Calu3 (cell line): Measurements from ENCODE around the gene CHN1. TPM values are rescaled to one million over a fixed set of nuclear protein-coding genes. Genes with fewer than 3 reads are reported as not detected.

Experiments
- BruUV-seq: library from RNA; stranded (reverse); fragments of 400-500 nt; replicated peaks from 2 replicates; lab custom pipeline; 2021; lab: Mats Ljungman, UMichigan
- CTCF ChIA-PET: fragments of 300-600 bp; sonication (Branson Sonifier 250); formaldehyde crosslinking; loops from one replicate; lab custom pipeline; 2022; ENCODE audit warnings: antibody characterized with exemption; lab: Charles Lee
- DNase-seq: peaks from one replicate; pipeline ENCODE4 v3.0.0; 2022
- H3K27ac Mint-ChIP-seq: one replicate; pipeline ENCODE4 v1.8.0; 2022; ENCODE audit warnings: mixed read lengths; ENCODE audit not compliant: unreplicated experiment
- H3K27me3 Mint-ChIP-seq: one replicate; pipeline ENCODE4 v1.8.0; 2022; ENCODE audit warnings: mixed read lengths; ENCODE audit not compliant: unreplicated experiment
- H3K36me3 Mint-ChIP-seq: one replicate; pipeline ENCODE4 v1.8.0; 2022; ENCODE audit warnings: mild to moderate bottlenecking, moderate library complexity, mixed read lengths; ENCODE audit not compliant: insufficient read depth, unreplicated experiment
- H3K4me1 Mint-ChIP-seq: one replicate; pipeline ENCODE4 v1.8.0; 2022; ENCODE audit warnings: mild to moderate bottlenecking, low read depth, mixed read lengths; ENCODE audit not compliant: unreplicated experiment
- H3K4me3 Mint-ChIP-seq: one replicate; pipeline ENCODE4 v1.8.0; 2022; ENCODE audit warnings: mild to moderate bottlenecking, low read depth, moderate library complexity, mixed read lengths; ENCODE audit not compliant: unreplicated experiment
- H3K9me3 Mint-ChIP-seq: one replicate; pipeline ENCODE4 v1.8.0; 2022; ENCODE audit warnings: low read depth, mixed read lengths; ENCODE audit not compliant: unreplicated experiment
- intact Hi-C: fragments of 100-400 bp; cut with micrococcal nuclease; formaldehyde crosslinking; loops from one replicate; pipeline ENCODE4 v1.10.0; 2022; ENCODE audit not compliant: unreplicated experiment
- total RNA-seq: library from RNA; stranded (reverse); gene quantifications from 2 replicates; pipeline ENCODE4 v1.2.3, GENCODE V29; 2022
- TF ChIP-seq, protein P1 (sequence below): fragments of 200-600 bp; IDR thresholded peaks from one replicate; pipeline ENCODE4 v1.8.0; 2022; ENCODE audit warnings: antibody characterized with exemption; ENCODE audit not compliant: unreplicated experiment

The CHN1 gene
- total RNA-seq, 1 experiment from 2014 or later, result 2.4 TPM

DNA sequence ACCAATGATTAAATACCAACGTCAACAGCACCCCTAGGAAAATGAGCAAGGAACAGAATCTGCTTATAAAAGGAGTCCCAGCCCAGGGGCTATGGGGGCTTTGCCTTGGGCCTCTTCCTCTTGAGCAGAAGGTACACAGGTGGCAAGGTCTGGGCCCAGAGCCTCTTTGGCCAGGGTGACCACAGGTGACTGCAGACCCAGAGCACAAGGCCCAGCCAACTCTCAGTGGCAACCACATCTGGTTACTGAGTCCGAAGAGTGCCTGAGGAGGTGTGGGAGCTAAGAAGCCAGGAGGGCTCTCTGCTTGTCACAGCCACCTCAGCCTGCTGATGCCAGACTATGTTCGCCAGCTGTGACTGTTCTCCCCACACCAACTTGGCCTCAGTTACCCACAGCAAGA, 34.3 kb upstream of the CHN1 start:
- Mint-ChIP-seq H3K27me3 (no peaks in the 10 kb centered on the region), H3K36me3 (no peaks in the 10 kb centered on the region), H3K4me1 (no peaks in the 10 kb centered on the region), H3K27ac (no peak overlapping the region), H3K4me3 (no peak overlapping the region), H3K9me3 (no peaks in the 10 kb centered on the region)
- TF ChIP-seq, protein P1, sequence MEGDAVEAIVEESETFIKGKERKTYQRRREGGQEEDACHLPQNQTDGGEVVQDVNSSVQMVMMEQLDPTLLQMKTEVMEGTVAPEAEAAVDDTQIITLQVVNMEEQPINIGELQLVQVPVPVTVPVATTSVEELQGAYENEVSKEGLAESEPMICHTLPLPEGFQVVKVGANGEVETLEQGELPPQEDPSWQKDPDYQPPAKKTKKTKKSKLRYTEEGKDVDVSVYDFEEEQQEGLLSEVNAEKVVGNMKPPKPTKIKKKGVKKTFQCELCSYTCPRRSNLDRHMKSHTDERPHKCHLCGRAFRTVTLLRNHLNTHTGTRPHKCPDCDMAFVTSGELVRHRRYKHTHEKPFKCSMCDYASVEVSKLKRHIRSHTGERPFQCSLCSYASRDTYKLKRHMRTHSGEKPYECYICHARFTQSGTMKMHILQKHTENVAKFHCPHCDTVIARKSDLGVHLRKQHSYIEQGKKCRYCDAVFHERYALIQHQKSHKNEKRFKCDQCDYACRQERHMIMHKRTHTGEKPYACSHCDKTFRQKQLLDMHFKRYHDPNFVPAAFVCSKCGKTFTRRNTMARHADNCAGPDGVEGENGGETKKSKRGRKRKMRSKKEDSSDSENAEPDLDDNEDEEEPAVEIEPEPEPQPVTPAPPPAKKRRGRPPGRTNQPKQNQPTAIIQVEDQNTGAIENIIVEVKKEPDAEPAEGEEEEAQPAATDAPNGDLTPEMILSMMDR, result no peak
- CTCF ChIA-PET, result interaction anchor here (0.5 to 0.6 kb wide), 2 partner anchors 15 to 432 kb away, joined by 3 read pairs; no protein-coding TSS in a partner anchor
- DNase-seq, result no peak
- intact Hi-C loops, result no loop called here
- BruUV-seq, result no TSS peak

DNA sequence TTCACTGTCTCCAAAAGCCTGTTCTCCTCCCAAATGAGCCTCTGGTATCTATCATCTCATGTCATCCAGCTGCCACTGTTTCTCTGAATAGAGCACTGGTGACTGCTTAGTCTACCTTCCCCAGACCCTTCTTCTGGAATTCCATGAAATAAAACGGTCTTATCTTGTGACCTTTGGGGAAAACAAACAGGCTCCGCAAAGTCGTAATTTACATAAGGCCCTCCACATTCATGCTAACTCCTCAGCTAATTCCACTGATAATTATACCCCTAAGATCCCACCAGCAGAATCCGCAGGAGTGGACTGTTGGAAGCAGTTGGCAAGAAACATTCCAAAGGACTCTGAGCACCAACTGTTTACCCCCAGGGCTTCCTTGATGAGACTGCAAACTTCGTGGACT, 33.9 kb upstream of the CHN1 start:
- no peak overlapping the region for H3K27ac Mint-ChIP-seq
- H3K27me3 Mint-ChIP-seq, result no peaks in the 10 kb centered on the region
- H3K9me3 Mint-ChIP-seq, result no peaks in the 10 kb centered on the region
- intact Hi-C loops, result no loop called here
- CTCF ChIA-PET, result no interaction called here
- BruUV-seq, result no TSS peak
- H3K4me3 Mint-ChIP-seq, result no peak overlapping the region
- DNase-seq, result no peak
- TF ChIP-seq, protein P1, result no peak
- no peaks in the 10 kb centered on the region for H3K4me1 Mint-ChIP-seq
- H3K36me3 Mint-ChIP-seq, result no peaks in the 10 kb centered on the region

DNA sequence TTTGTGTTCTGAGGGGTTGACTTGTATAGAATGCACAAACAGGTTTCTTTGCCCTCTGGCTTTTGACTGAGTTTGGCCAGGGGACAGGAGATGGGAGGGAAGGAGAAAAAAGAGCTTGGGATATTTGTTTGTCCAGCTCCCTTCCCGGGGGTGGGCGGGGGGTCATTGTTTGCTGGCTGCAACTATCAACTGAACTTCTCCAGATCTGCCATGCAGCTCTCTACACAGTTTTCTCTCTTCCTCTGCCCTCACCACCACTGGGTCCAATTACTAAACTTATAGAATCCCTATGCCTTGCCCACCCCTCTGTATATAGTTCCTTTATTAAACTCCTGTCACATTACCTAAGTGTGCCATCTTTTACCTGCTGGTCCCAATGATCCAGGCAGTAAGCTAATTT, 32.8 kb upstream of the CHN1 start:
- intact Hi-C loops, result no loop called here
- BruUV-seq, result no TSS peak
- Mint-ChIP-seq H3K27me3 (no peaks in the 10 kb centered on the region), H3K9me3 (no peaks in the 10 kb centered on the region), H3K36me3 (no peaks in the 10 kb centered on the region), H3K4me3 (no peak overlapping the region), H3K27ac (no peak overlapping the region), H3K4me1 (no peaks in the 10 kb centered on the region)
- TF ChIP-seq, protein P1, result no peak
- CTCF ChIA-PET, result interaction anchor here (0.6 to 0.7 kb wide), 2 partner anchors 137 kb away, joined by 4 to 5 read pairs; no protein-coding TSS in a partner anchor
- no peak for DNase-seq

DNA sequence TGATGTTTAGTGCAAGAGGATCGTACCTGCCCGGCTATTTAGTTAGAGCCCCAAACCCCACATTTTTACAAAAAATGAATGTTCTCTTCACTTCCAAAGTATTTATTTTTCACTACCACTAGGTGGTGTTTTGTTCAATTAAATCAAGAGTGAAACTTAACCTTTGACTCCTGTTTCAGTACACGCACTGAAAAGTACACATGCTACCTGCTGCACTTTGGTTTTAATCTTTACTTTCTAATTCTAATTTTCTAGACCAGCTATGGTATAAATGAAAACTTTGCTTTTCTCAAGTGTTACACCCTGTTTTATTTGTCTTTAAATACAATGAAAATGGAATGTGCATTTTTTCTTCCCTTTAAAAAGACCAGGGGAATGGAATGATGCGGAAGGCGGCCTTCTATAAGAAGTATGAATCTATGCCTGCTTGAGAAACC, 31.4 kb upstream of the CHN1 start:
- TF ChIP-seq, protein P1, result no peak
- H3K36me3 Mint-ChIP-seq, result no peaks in the 10 kb centered on the region
- CTCF ChIA-PET, result interaction anchor here (0.8 kb wide), 1 partner anchor 150 kb away, joined by 3 read pairs; no protein-coding TSS in a partner anchor
- intact Hi-C loops, result loop anchor here (1.0 kb wide), 1 partner anchor 246 kb away; no protein-coding TSS in a partner anchor
- H3K4me1 Mint-ChIP-seq, result no peaks in the 10 kb centered on the region
- H3K27me3 Mint-ChIP-seq, result no peaks in the 10 kb centered on the region
- no peak for DNase-seq
- BruUV-seq, result no TSS peak
- H3K4me3 Mint-ChIP-seq, result no peak overlapping the region
- H3K9me3 Mint-ChIP-seq, result no peaks in the 10 kb centered on the region
- H3K27ac Mint-ChIP-seq, result no peak overlapping the region
